ENCODE data around the gene PTPN4. TPM values are rescaled to one million over a fixed set of nuclear protein-coding genes. Genes with fewer than 3 reads are reported as not detected.

Gene PTPN4
- total RNA-seq, 1 donor from 2014 or later: 21.4 TPM

- peaks cover 6% of the 10 kb centered on the region for H3K4me1 Mint-ChIP-seq (ENCODE audit: unreplicated experiment)
- H3K27me3 Mint-ChIP-seq (ENCODE audit: unreplicated experiment): peaks cover 18% of the 10 kb centered on the region
- no peaks in the 10 kb centered on the region for H3K9me3 Mint-ChIP-seq (ENCODE audit: unreplicated experiment)
- no peaks in the 10 kb centered on the region for H3K36me3 Mint-ChIP-seq (ENCODE audit: unreplicated experiment)
- no peak overlapping the region for H3K27ac Mint-ChIP-seq (ENCODE audit: unreplicated experiment)
- no peak overlapping the region for H3K4me3 Mint-ChIP-seq (ENCODE audit: unreplicated experiment)
- no peak for TF ChIP-seq CTCF (IDR thresholded peaks at IDR 0.05)
- DNase-seq (ENCODE audit: extremely low spot score, unreplicated experiment): no peak
Observed at GRCh38 chr2:119749477-119750012, 10.2 kb upstream of the PTPN4 start.

GRCh38 chr2:119751706-119752105, 8.0 kb upstream of the PTPN4 start:
- no peak for DNase-seq (ENCODE audit: extremely low spot score, unreplicated experiment)

GRCh38 chr2:119753041-119753929, 6.4 kb upstream of the PTPN4 start:
- no peak overlapping the region for H3K27ac Mint-ChIP-seq (ENCODE audit: unreplicated experiment)
- peak; percentile 81 for TF ChIP-seq CTCF (IDR thresholded peaks at IDR 0.05)
- H3K4me1 Mint-ChIP-seq (ENCODE audit: unreplicated experiment): peaks cover 6% of the 10 kb centered on the region
- H3K36me3 Mint-ChIP-seq (ENCODE audit: unreplicated experiment): no peaks in the 10 kb centered on the region
- H3K27me3 Mint-ChIP-seq (ENCODE audit: unreplicated experiment): peaks cover 14% of the 10 kb centered on the region
- H3K4me3 Mint-ChIP-seq (ENCODE audit: unreplicated experiment): no peak overlapping the region
- no peaks in the 10 kb centered on the region for H3K9me3 Mint-ChIP-seq (ENCODE audit: unreplicated experiment)
- DNase-seq (ENCODE audit: extremely low spot score, unreplicated experiment): no peak

More at GRCh38 chr2:119751706-119752105, 8.0 kb upstream of the PTPN4 start:
- no peaks in the 10 kb centered on the region for H3K9me3 Mint-ChIP-seq (ENCODE audit: unreplicated experiment)
- no peak overlapping the region for H3K27ac Mint-ChIP-seq (ENCODE audit: unreplicated experiment)
- no peaks in the 10 kb centered on the region for H3K36me3 Mint-ChIP-seq (ENCODE audit: unreplicated experiment)
- no peak for TF ChIP-seq CTCF (IDR thresholded peaks at IDR 0.05)
- H3K4me3 Mint-ChIP-seq (ENCODE audit: unreplicated experiment): no peak overlapping the region
- peaks cover 12% of the 10 kb centered on the region for H3K27me3 Mint-ChIP-seq (ENCODE audit: unreplicated experiment)
- H3K4me1 Mint-ChIP-seq (ENCODE audit: unreplicated experiment): peaks cover 6% of the 10 kb centered on the region

- no peak for TF ChIP-seq CTCF (IDR thresholded peaks at IDR 0.05)
Observed at GRCh38 chr2:119753930-119754321, 5.8 kb upstream of the PTPN4 start.

GRCh38 chr2:119755906-119756305, 3.8 kb upstream of the PTPN4 start:
- Mint-ChIP-seq H3K27ac (ENCODE audit: unreplicated experiment) (no peak overlapping the region), H3K4me1 (ENCODE audit: unreplicated experiment) (peaks cover 7% of the 10 kb centered on the region), H3K4me3 (ENCODE audit: unreplicated experiment) (no peak overlapping the region), H3K36me3 (ENCODE audit: unreplicated experiment) (no peaks in the 10 kb centered on the region), H3K9me3 (ENCODE audit: unreplicated experiment) (no peaks in the 10 kb centered on the region), H3K27me3 (ENCODE audit: unreplicated experiment) (peaks cover 14% of the 10 kb centered on the region)
- TF ChIP-seq CTCF (IDR thresholded peaks at IDR 0.05): no peak
- no peak for DNase-seq (ENCODE audit: extremely low spot score, unreplicated experiment)

More at GRCh38 chr2:119753930-119754321, 5.8 kb upstream of the PTPN4 start:
- peaks cover 10% of the 10 kb centered on the region for H3K4me1 Mint-ChIP-seq (ENCODE audit: unreplicated experiment)
- peaks cover 14% of the 10 kb centered on the region for H3K27me3 Mint-ChIP-seq (ENCODE audit: unreplicated experiment)
- DNase-seq (ENCODE audit: extremely low spot score, unreplicated experiment): no peak
- no peak overlapping the region for H3K4me3 Mint-ChIP-seq (ENCODE audit: unreplicated experiment)
- H3K27ac Mint-ChIP-seq (ENCODE audit: unreplicated experiment): no peak overlapping the region
- no peaks in the 10 kb centered on the region for H3K36me3 Mint-ChIP-seq (ENCODE audit: unreplicated experiment)
- no peaks in the 10 kb centered on the region for H3K9me3 Mint-ChIP-seq (ENCODE audit: unreplicated experiment)
